SJSA1 (cell line): Measurements from ENCODE around the gene EIF4A3. TPM values are rescaled to one million over a fixed set of nuclear protein-coding genes. Genes with fewer than 3 reads are reported as not detected.

Source experiments
- DNase-seq, 2 experiments: peaks; one replicate each; pipeline ENCODE4 v3.0.0-alpha.2; 2015 to 2020; ENCODE audit warnings: low spot score in 2 of 2, low read depth in 1 of 2
- H3K27ac ChIP-seq: fragments of 250-450 bp; sonication (Bioruptor Pico); 2 replicates; pipeline ENCODE4 v1.5.1; 2020; ENCODE audit warnings: mild to moderate bottlenecking, moderate library complexity
- H3K27me3 ChIP-seq: fragments of 250-450 bp; sonication (Bioruptor Pico); replicated peaks from 2 replicates; pipeline ENCODE4 v1.5.1; 2020; ENCODE audit warnings: mild to moderate bottlenecking, moderate library complexity
- H3K36me3 ChIP-seq: fragments of 250-450 bp; sonication (Bioruptor Pico); 2 replicates; pipeline ENCODE4 v1.5.1; 2020; ENCODE audit warnings: mild to moderate bottlenecking
- H3K4me1 ChIP-seq: fragments of 250-450 bp; sonication (Bioruptor Pico); replicated peaks from 2 replicates; pipeline ENCODE4 v1.6.1; 2021; ENCODE audit warnings: mild to moderate bottlenecking
- H3K4me3 ChIP-seq: fragments of 250-450 bp; sonication (Bioruptor Pico); 2 replicates; pipeline ENCODE4 v1.5.1; 2020; ENCODE audit warnings: mild to moderate bottlenecking
- H3K9me3 ChIP-seq: fragments of 250-450 bp; sonication (Bioruptor Pico); replicated peaks from 2 replicates; pipeline ENCODE4 v1.5.1; 2020; ENCODE audit warnings: mild to moderate bottlenecking
- total RNA-seq: library from RNA; depleted of rRNA; stranded (reverse); fragments of >200 nt; shearing (Covaris generic); gene quantifications from 2 replicates; pipeline ENCODE4 v1.2.3, GENCODE V29; 2014; rRNA removed

Gene EIF4A3
- total RNA-seq, result 192 and 232 TPM in 2 replicates

GRCh38 chr17:80147035-80147822 is at the start of gene EIF4A3:
Gene EIF4A3 (minus strand): TSS chr17:80147128. CDS start chr17:80146961, 167 bp downstream.
- peak within 1 kb of the TSS; percentile 80 for H3K27ac ChIP-seq
- H3K4me3 ChIP-seq, result peak within 1 kb of the TSS; percentile 84
- H3K4me1 ChIP-seq, result peaks cover 25% of the 10 kb centered on the region
- DNase-seq, result peak; percentile 99 to 100
- H3K27me3 ChIP-seq, result no peaks in the 10 kb centered on the region
- H3K9me3 ChIP-seq, result no peaks in the 10 kb centered on the region; the same call in 1 of the 2 replicates
- H3K36me3 ChIP-seq, result peaks cover 47% of the 10 kb centered on the region

- H3K4me1 ChIP-seq, result no peaks in the 10 kb centered on the region
- H3K27ac ChIP-seq, result no peak overlapping the region
- no peaks in the 10 kb centered on the region for H3K27me3 ChIP-seq
- H3K9me3 ChIP-seq, result peaks cover 6% of the 10 kb centered on the region; the same call in 1 of the 2 replicates
- no peaks in the 10 kb centered on the region for H3K36me3 ChIP-seq
- DNase-seq, result no peak
- no peak overlapping the region for H3K4me3 ChIP-seq
Observed at GRCh38 chr17:80196652-80197051, 49.7 kb upstream of the EIF4A3 start.

- H3K27me3 ChIP-seq, result no peaks in the 10 kb centered on the region
- peak in 1 of 2 experiments; percentile 56 for DNase-seq
- H3K4me3 ChIP-seq, result no peak overlapping the region
- H3K27ac ChIP-seq, result no peak overlapping the region
- no peaks in the 10 kb centered on the region for H3K36me3 ChIP-seq
- no peaks in the 10 kb centered on the region for H3K4me1 ChIP-seq
- peaks cover 6% of the 10 kb centered on the region; the same call in 1 of the 2 replicates for H3K9me3 ChIP-seq
Observed at GRCh38 chr17:80195671-80196529, 49.0 kb upstream of the EIF4A3 start.

GRCh38 chr17:80195141-80195540 is 48.2 kb upstream of the EIF4A3 start:
- H3K27me3 ChIP-seq, result no peaks in the 10 kb centered on the region
- no peaks in the 10 kb centered on the region for H3K4me1 ChIP-seq
- no peak for DNase-seq
- H3K4me3 ChIP-seq, result no peak overlapping the region
- H3K9me3 ChIP-seq, result peaks cover 6% of the 10 kb centered on the region; the same call in 1 of the 2 replicates
- no peaks in the 10 kb centered on the region for H3K36me3 ChIP-seq
- H3K27ac ChIP-seq, result no peak overlapping the region

GRCh38 chr17:80191865-80192661 is 45.1 kb upstream of the EIF4A3 start:
- H3K36me3 ChIP-seq, result no peaks in the 10 kb centered on the region
- H3K27ac ChIP-seq, result no peak overlapping the region
- H3K9me3 ChIP-seq, result peaks cover 6% of the 10 kb centered on the region; the same call in 1 of the 2 replicates
- H3K4me3 ChIP-seq, result no peak overlapping the region
- peaks cover 8% of the 10 kb centered on the region for H3K4me1 ChIP-seq
- DNase-seq, result no peak
- H3K27me3 ChIP-seq, result no peaks in the 10 kb centered on the region

DNA sequence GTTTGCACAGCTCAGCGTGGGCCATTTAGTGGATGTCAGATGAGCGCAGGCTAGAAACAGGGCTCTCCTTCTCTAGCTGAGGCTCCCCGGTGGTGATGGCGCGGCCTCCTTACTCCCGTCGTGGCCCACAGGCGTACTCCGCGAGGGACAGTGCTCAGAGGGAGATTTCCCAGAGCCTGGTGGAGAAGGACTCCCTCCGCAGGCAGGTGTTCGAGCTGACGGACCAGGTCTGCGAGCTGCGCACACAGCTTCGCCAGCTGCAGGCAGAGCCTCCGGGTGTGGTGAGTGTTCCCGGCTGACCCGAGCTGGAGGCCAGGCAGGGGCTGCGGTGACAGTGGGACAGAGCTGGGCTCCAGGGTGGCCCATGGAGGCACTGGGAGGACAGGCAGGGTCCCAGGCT is 44.3 kb upstream of the EIF4A3 start:
- peaks cover 6% of the 10 kb centered on the region; the same call in 1 of the 2 replicates for H3K9me3 ChIP-seq
- H3K27ac ChIP-seq, result no peak overlapping the region
- no peaks in the 10 kb centered on the region for H3K36me3 ChIP-seq
- DNase-seq, result no peak
- H3K4me3 ChIP-seq, result no peak overlapping the region
- H3K27me3 ChIP-seq, result no peaks in the 10 kb centered on the region
- peaks cover 12% of the 10 kb centered on the region for H3K4me1 ChIP-seq

GRCh38 chr17:80190716-80191115 is 43.8 kb upstream of the EIF4A3 start:
- no peak for DNase-seq
- Histone ChIP-seq H3K4me3 (no peak overlapping the region), H3K4me1 (peaks cover 12% of the 10 kb centered on the region), H3K9me3 (peaks cover 6% of the 10 kb centered on the region; the same call in 1 of the 2 replicates), H3K27ac (no peak overlapping the region), H3K27me3 (no peaks in the 10 kb centered on the region), H3K36me3 (no peaks in the 10 kb centered on the region)

- Histone ChIP-seq H3K27ac (no peak overlapping the region), H3K27me3 (no peaks in the 10 kb centered on the region), H3K36me3 (no peaks in the 10 kb centered on the region), H3K9me3 (0 out of 2 replicates have a peak, but pooled peaks cover 6% of the 10 kb centered on the region), H3K4me3 (no peak overlapping the region), H3K4me1 (peaks cover 12% of the 10 kb centered on the region)
- no peak for DNase-seq
Observed at GRCh38 chr17:80189611-80190010, 42.7 kb upstream of the EIF4A3 start.

GRCh38 chr17:80187515-80187941 is 40.6 kb upstream of the EIF4A3 start:
- DNase-seq, result peak; percentile 51 to 68
- peak overlapping the region; percentile 28 for H3K4me3 ChIP-seq
- H3K27me3 ChIP-seq, result no peaks in the 10 kb centered on the region
- no peaks in the 10 kb centered on the region for H3K36me3 ChIP-seq
- no peaks in the 10 kb centered on the region for H3K9me3 ChIP-seq
- H3K27ac ChIP-seq, result no peak overlapping the region
- peaks cover 12% of the 10 kb centered on the region for H3K4me1 ChIP-seq

- Histone ChIP-seq H3K36me3 (no peaks in the 10 kb centered on the region), H3K4me3 (peak overlapping the region; percentile 28), H3K9me3 (no peaks in the 10 kb centered on the region), H3K4me1 (peaks cover 12% of the 10 kb centered on the region), H3K27me3 (no peaks in the 10 kb centered on the region), H3K27ac (no peak overlapping the region)
- DNase-seq, result no peak
Observed at GRCh38 chr17:80187090-80187489, 40.2 kb upstream of the EIF4A3 start.

- Histone ChIP-seq H3K27me3 (0 out of 2 replicates have a peak, but pooled peaks cover 4% of the 10 kb centered on the region), H3K9me3 (no peaks in the 10 kb centered on the region), H3K36me3 (no peaks in the 10 kb centered on the region), H3K27ac (no peak overlapping the region), H3K4me1 (peaks cover 12% of the 10 kb centered on the region), H3K4me3 (no peak overlapping the region)
- no peak for DNase-seq
Observed at GRCh38 chr17:80185968-80186367, 39.0 kb upstream of the EIF4A3 start.

DNA sequence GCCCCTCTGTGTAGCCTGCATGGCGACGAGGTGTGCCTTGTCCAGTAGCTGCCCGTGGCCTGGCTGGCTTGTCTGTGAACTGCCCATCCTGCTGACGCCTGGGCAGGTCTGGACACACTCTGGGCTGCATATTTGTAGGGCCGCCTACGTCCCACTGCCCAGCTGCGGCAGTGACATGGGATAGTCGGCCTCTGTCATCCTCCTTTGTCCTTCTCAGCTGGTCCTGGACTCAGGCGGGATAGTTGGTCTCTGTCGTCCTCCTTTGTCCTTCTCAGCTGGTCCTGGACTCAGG is 37.4 kb upstream of the EIF4A3 start:
- Histone ChIP-seq H3K36me3 (no peaks in the 10 kb centered on the region), H3K27me3 (peaks cover 16% of the 10 kb centered on the region), H3K9me3 (no peaks in the 10 kb centered on the region), H3K4me3 (no peak overlapping the region), H3K27ac (no peak overlapping the region), H3K4me1 (peaks cover 12% of the 10 kb centered on the region)
- no peak for DNase-seq
